Retinal pigment epithelial cell (primary cell): ENCODE results near the gene ERP27.

ENCODE experiments used
- DNase-seq: peaks from one replicate; pipeline ENCODE4 v3.0.0-alpha.2; 2010; ENCODE audit warnings: low read depth
- H3K4me3 ChIP-seq: 2 replicates; pipeline ENCODE4 v1.5.1; 2011; ENCODE audit warnings: mild to moderate bottlenecking, low read length, control low read depth, moderate library complexity
- CTCF ChIP-seq: conservative IDR thresholded peaks from 2 replicates; pipeline ENCODE4 v1.5.1; 2011; ENCODE audit warnings: low read depth, low read length, control low read depth, inconsistent platforms

Gene ERP27

DNA sequence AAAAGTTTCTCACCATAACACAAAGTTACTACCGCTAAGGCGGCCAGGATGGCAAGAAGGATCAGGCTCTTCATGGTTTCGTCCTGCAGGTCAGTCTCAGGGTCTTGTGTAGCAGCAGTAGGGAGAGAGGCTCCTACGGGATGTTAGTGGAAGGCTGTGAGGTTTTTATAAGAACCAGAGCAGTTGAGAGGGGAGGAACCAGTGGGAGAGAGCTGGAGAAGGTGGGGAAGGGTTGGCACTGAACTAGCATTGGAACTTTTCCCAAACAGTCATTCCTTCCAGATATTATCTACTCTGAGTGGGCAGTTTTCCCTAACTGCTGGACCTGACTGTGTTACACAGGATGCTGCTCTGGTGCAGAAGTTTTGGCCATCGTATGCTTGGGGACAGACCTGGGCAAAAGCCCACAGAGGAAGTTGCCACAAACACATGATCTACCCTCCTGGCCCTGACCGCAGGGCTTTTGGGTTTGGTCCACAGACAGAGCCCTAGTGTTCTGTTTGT lies 52.6 kb downstream of the ERP27 start, which contains the start of gene MGP:
TSS of gene MGP (minus strand) at position 137 of the 504 bp plus-strand sequence. CDS start at position 74, 63 bp downstream.
- DNase-seq: no peak

DNA sequence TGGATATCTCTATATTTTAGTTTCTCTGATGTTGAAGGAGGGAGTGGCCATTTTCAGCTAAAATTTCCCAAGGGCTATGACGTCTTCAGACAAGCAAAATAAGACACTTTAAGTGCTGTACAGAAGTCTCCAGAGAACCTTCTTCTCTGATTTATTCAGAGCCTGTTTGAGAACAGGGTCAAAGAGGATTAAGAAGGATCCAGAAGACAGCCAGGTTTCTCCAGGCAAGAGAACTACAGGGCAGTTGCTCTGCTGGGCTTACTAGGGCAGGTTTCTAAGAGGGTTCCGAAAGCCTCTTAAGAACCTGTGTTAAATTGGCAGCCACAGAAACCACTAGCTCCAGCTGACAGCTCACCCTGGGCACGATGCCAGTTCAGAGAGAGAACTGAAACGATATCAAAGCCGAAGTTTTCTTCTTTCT lies 53.9 kb downstream of the ERP27 start:
- peak; percentile 76 for DNase-seq
- no peak overlapping the region for H3K4me3 ChIP-seq
- TF ChIP-seq CTCF: no peak

More for the DNA sequence above, 52.6 kb downstream of the ERP27 start, which contains the start of gene MGP:
- no peak within 1 kb of the TSS for H3K4me3 ChIP-seq
- no peak for TF ChIP-seq CTCF

DNA sequence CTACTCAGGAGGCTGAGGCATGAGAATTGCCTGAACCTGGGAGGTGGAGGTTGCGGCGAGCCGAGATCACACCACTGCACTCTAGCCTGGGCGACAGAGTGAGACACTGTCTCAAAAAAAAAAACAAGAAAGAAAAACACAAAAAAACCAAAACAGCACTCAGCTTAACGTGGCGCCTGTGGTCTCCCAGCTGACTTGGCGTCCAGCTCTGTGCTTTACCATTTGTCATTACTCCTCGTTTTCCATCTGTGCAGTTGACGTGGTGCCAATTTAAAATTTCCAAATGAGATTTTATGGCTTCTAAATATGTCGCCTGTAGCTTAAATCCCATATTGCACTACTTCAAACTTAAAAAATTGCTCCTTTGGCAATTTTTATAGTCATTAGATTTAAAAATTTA lies 54.7 kb downstream of the ERP27 start:
- TF ChIP-seq CTCF: no peak
- no peak for DNase-seq
- H3K4me3 ChIP-seq: no peak overlapping the region

DNA sequence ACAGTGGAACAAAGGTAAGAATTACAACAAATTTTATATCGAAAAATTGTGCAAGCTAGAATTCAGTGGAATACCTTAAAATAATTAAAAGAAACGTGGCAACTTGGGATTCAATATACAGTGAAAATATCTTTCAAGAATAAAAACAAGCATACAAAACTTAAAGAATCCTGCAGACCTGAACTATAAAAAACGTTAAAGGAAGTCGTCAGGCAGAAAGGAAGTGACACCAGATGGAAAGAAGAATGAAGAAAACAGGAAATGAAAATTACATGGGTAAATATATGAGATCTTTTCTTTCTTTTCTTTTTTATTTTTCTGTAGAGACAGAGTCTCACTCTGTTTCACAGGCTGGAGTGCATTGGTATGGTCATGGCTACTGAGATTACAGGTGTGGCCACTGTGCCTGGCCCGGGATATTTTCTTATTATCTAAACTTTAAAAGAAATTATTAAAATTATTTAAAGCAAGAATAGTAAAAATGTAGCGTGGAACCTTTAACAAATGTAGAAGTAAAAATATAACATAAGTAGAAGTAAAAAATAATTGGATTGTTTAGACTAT lies 57.4 kb downstream of the ERP27 start:
- no peak for TF ChIP-seq CTCF
- DNase-seq: no peak

GRCh38 chr12:14879222-14879933 lies 59.0 kb downstream of the ERP27 start:
- no peak for DNase-seq
- no peak overlapping the region for H3K4me3 ChIP-seq
- TF ChIP-seq CTCF: no peak

More for the DNA sequence above, 57.4 kb downstream of the ERP27 start:
- H3K4me3 ChIP-seq: no peak overlapping the region

DNA sequence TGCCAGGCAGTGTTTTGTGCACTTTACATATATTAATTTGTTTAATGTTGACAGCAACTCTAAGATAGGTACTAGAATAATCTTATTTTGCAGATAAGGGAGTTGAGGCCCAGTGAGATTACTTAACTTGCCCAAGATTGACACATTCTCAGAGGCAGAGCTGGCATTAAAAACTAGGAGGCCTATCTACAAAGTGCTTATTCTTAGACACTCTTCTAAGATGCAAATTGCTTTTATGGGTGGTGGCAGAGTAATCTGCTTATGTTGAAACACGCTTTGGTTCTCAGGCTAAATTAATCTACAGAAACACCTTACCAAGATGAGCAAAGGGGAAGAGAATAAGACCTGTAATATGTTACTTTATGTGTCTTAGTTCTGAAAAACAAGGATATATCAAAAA lies 59.8 kb downstream of the ERP27 start:
- DNase-seq: no peak
- H3K4me3 ChIP-seq: no peak overlapping the region
- no peak for TF ChIP-seq CTCF

- no peak for DNase-seq
- TF ChIP-seq CTCF: no peak
- H3K4me3 ChIP-seq: no peak overlapping the region
These were observed 61.5 kb downstream of the ERP27 start for GRCh38 chr12:14876833-14877232.
